Measurements from ENCODE around the gene LPIN2. TPM values are rescaled to one million over a fixed set of nuclear protein-coding genes. Genes with fewer than 3 reads are reported as not detected.

Gene LPIN2
- total RNA-seq, 1 experiment from 2014 or later = 10.7 TPM

DNA sequence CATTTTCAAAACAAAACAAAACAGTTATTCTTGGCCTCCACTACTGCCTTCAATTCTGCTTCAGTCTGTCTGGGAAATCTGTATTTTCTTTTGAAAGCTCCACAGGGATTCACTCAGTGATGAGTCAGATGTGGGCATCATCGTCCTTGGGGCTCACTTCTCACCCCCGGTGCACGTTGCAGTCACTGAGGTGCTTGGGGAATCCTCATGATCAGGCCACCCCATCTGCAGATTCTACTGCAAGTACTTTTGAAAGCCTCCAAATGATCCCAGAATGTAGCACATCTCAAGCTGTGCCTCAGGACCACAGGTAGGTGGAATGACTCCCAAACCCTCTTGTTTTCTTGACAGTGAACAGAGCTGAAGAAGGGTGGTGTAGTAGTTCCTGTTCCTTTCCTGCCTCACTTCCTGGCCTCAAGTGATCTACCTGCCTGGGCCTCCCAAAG, 34.3 kb downstream of the LPIN2 start:
- peaks cover 11 to 29% of the 10 kb centered on the region in 2 experiments for H3K4me1 ChIP-seq (ENCODE audit: control insufficient read depth in 1 of 2, insufficient read depth in 2 of 2, low read length in 2 of 2)

More for the DNA sequence above, 34.3 kb downstream of the LPIN2 start:
- H3K4me3 ChIP-seq (replicated peaks in 1 of 2; ENCODE audit: low read depth in 1 of 2, low read length in 2 of 2) = no peak overlapping the region
- peaks cover 8% of the 10 kb centered on the region; the same call in 1 of the 2 replicates for H3K79me2 ChIP-seq (ENCODE audit: insufficient read depth, low read length)
- peak overlapping the region; percentile 13; the same call in 1 of the 2 replicates for H3K4me2 ChIP-seq (ENCODE audit: low read length)
- H4K20me1 ChIP-seq (ENCODE audit: insufficient read depth) = no peaks in the 10 kb centered on the region
- no peaks in the 10 kb centered on the region for H3K36me3 ChIP-seq (ENCODE audit: control insufficient read depth in 1 of 2, insufficient read depth in 2 of 2, low read length in 2 of 2)
- H3K27ac ChIP-seq (ENCODE audit: low read depth, low read length) = no peak overlapping the region
- no TSS peak for BruUV-seq (replicated peaks)
- TF ChIP-seq SRF (IDR thresholded peaks at IDR 0.05; ENCODE audit: low read depth) (no peak), RAD21 (IDR thresholded peaks at IDR 0.05; ENCODE audit: low read depth) (no peak), CBX3 (IDR thresholded peaks at IDR 0.05; ENCODE audit: low read depth) (no peak), MAX (IDR thresholded peaks at IDR 0.05) (no peak), ZFX (IDR thresholded peaks at IDR 0.05) (no peak), EZH2 (IDR thresholded peaks at IDR 0.05) (no peak), POLR2AphosphoS5 (IDR thresholded peaks at IDR 0.05; ENCODE audit: low read depth, low read length) (no peak), CEBPB (IDR thresholded peaks at IDR 0.05; ENCODE audit: low read depth) (no peak), EGR1 (IDR thresholded peaks at IDR 0.05; ENCODE audit: low read depth) (no peak), TCF7L2 (IDR thresholded peaks at IDR 0.05; ENCODE audit: borderline replicate concordance, extremely low read depth, insufficient read depth, insufficient read length) (no peak), POLR2A (IDR thresholded peaks at IDR 0.05; ENCODE audit: borderline replicate concordance, extremely low read depth, insufficient read depth, insufficient read length) (no peak), YY1 (IDR thresholded peaks at IDR 0.05; ENCODE audit: extremely low read depth, insufficient replicate concordance, low read depth, low read length) (no peak), REST (IDR thresholded peaks at IDR 0.05; ENCODE audit: low read depth) (no peak)
- TF ChIP-seq, protein P1, sequence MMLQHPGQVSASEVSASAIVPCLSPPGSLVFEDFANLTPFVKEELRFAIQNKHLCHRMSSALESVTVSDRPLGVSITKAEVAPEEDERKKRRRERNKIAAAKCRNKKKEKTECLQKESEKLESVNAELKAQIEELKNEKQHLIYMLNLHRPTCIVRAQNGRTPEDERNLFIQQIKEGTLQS (IDR thresholded peaks at IDR 0.05) = no peak
- no peaks in the 10 kb centered on the region for H3K9me3 ChIP-seq (ENCODE audit: control insufficient read depth in 1 of 2, insufficient read depth in 1 of 2, low read depth in 1 of 2, low read length in 2 of 2)
- no peak for DNase-seq (ENCODE audit: low read depth, low spot score)
- H3K27me3 ChIP-seq (ENCODE audit: insufficient read depth, low read length) = no peaks in the 10 kb centered on the region
- intact Hi-C loops (cut with micrococcal nuclease) = no loop called here
- no peak overlapping the region for H3K9ac ChIP-seq (ENCODE audit: low read length)
- CTCF ChIA-PET = no interaction called here
- POLR2A ChIA-PET = no interaction called here
- H2AFZ ChIP-seq (ENCODE audit: low read depth, low read length, poor library complexity, severe bottlenecking) = no peak overlapping the region
- RAD21 ChIA-PET (ENCODE audit: low non-redundant PET in 1 of 2, low total read pairs in 2 of 2, uncharacterized antibody in 2 of 2, unreplicated experiment in 2 of 2) = no interaction called here
- no peak for ATAC-seq
- no peaks in the 10 kb centered on the region for H3K9me2 ChIP-seq (ENCODE audit: insufficient read depth)
